C4-2B (cell line): ENCODE data around the gene CDK5RAP3.

Source experiments
- ZFX ChIP-seq: fragments of 450-650 bp; IDR thresholded peaks from 2 replicates; pipeline ENCODE4 v1.6.1; 2017
- TF ChIP-seq, protein P1 (sequence below): fragments of 450-650 bp; conservative IDR thresholded peaks from 2 replicates; pipeline ENCODE4 v1.5.1; 2017; ENCODE audit warnings: mild to moderate bottlenecking

DNA sequence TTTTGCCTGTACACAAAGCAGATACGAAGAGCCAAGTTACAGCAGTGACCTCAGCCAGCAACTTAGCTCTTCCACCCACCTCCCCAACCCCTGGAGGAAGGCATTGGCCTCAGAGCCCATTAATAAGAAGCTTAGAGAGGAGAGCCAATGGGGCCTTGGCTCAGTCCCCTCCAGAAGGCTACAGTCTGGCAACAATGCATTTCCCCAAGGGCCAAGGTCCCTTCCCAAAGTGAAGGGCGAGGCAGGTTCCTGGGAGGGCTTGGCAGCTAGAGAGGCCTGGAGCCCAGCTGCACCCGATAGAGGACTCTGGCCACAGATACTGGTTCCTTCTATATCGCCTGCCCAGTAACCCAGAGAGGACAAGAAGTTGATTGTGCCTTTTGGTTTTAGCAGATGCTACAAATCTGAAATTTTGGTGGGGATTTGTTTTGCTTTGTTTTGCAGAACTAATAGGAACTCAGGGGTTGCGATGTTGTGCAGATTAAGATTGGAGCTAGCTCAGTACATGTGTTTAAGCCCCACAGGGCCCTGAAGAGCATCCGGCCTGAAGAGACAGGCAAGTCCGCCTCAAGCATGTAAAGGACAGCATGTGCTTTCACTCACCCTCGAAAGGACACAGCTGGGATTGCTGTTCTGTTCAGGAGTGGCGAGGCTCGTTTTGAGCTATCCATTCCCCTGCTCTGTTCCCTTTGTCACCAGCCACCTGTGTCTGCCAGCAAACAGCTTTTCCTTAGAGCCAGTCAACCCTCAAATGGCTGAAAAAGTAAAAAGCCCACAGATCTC lies 41.5 kb upstream of the CDK5RAP3 start:
- TF ChIP-seq, protein P1, sequence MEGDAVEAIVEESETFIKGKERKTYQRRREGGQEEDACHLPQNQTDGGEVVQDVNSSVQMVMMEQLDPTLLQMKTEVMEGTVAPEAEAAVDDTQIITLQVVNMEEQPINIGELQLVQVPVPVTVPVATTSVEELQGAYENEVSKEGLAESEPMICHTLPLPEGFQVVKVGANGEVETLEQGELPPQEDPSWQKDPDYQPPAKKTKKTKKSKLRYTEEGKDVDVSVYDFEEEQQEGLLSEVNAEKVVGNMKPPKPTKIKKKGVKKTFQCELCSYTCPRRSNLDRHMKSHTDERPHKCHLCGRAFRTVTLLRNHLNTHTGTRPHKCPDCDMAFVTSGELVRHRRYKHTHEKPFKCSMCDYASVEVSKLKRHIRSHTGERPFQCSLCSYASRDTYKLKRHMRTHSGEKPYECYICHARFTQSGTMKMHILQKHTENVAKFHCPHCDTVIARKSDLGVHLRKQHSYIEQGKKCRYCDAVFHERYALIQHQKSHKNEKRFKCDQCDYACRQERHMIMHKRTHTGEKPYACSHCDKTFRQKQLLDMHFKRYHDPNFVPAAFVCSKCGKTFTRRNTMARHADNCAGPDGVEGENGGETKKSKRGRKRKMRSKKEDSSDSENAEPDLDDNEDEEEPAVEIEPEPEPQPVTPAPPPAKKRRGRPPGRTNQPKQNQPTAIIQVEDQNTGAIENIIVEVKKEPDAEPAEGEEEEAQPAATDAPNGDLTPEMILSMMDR, result no peak
- no peak for TF ChIP-seq ZFX
